Endothelial cell of umbilical vein (primary cell): ENCODE data around the gene SIGLEC6. TPM values are rescaled to one million over a fixed set of nuclear protein-coding genes. Genes with fewer than 3 reads are reported as not detected.

Experiments used
- BruUV-seq: library from RNA; stranded (reverse); fragments of 400-500 nt; replicated peaks from 2 replicates; lab custom pipeline; 2021; lab: Mats Ljungman, UMichigan
- CTCF ChIA-PET: fragments of 300-600, 350-600 bp; sonication (Branson Sonifier 250); formaldehyde crosslinking; loops from one replicate; lab custom pipeline; 2021; ENCODE audit warnings: antibody characterized with exemption, inconsistent platforms; lab: Charles Lee
- POLR2A ChIA-PET: fragments of 300-600, 350-600 bp; sonication (Branson Sonifier 250); formaldehyde crosslinking; loops from one replicate; lab custom pipeline; 2021; ENCODE audit warnings: antibody characterized with exemption, inconsistent platforms; lab: Charles Lee
- DNase-seq: peaks from one replicate; pipeline ENCODE4 v3.0.0-alpha.2; 2011; ENCODE audit warnings: low read depth, low spot score
- FAIRE-seq: peaks from 2 replicates; lab custom pipeline; 2011; peaks lifted over from hg19 to GRCh38; lab: Jason Lieb, UNC
- H2AFZ ChIP-seq: 2 replicates; pipeline ENCODE4 v1.6.0; 2012; ENCODE audit warnings: low read depth, low read length, control low read depth, inconsistent platforms
- H3K27ac ChIP-seq: 2 replicates; pipeline ENCODE4 v1.5.1; 2011; ENCODE audit warnings: low read depth, mild to moderate bottlenecking, control low read depth, low read length, moderate library complexity; ENCODE audit not compliant: insufficient read depth
- H3K27me3 ChIP-seq, 2 experiments: 2 replicates each; pipeline versions ENCODE4 v1.6.0 to v1.6.1; 2011; ENCODE audit warnings: low read length in 2 of 2, mixed read lengths in 1 of 2; ENCODE audit not compliant: control insufficient read depth in 2 of 2, insufficient read depth in 2 of 2
- H3K36me3 ChIP-seq, 2 experiments: 2 replicates in 1 of 2; 3 replicates in 1 of 2; pipeline ENCODE4 v1.5.1; 2011; ENCODE audit warnings: low read length in 2 of 2, mild to moderate bottlenecking in 1 of 2, moderate library complexity in 1 of 2; ENCODE audit not compliant: control insufficient read depth in 2 of 2, insufficient read depth in 2 of 2; ENCODE audit errors: extremely low read depth in 1 of 2
- H3K4me1 ChIP-seq: 3 replicates; pipeline ENCODE4 v1.5.1; 2011; ENCODE audit warnings: mild to moderate bottlenecking, low read length; ENCODE audit not compliant: control insufficient read depth, insufficient read depth; ENCODE audit errors: extremely low read depth
- H3K4me2 ChIP-seq: 2 replicates; pipeline ENCODE4 v1.6.1; 2011; ENCODE audit warnings: low read length, control low read depth, mixed read lengths; ENCODE audit not compliant: insufficient read depth
- H3K4me3 ChIP-seq, 3 experiments: fragments of 200-600 bp in 1 of 3; sonication (generic), shearing (Covaris generic) in 1 of 3; replicated peaks in 1 of 3; 2 replicates each; pipeline ENCODE4 v1.5.1; 2011 to 2016; ENCODE audit warnings: control low read depth in 3 of 3, low read length in 3 of 3, mild to moderate bottlenecking in 2 of 3, inconsistent platforms in 1 of 3, low read depth in 1 of 3, moderate library complexity in 1 of 3; ENCODE audit not compliant: insufficient read depth in 1 of 3
- H3K79me2 ChIP-seq: 2 replicates; pipeline ENCODE4 v1.6.0; 2012; ENCODE audit warnings: low read length, inconsistent platforms; ENCODE audit not compliant: control insufficient read depth, insufficient read depth
- H3K9ac ChIP-seq: replicated peaks from 2 replicates; pipeline ENCODE3; 2011; ENCODE audit warnings: low read length, control low read depth; ENCODE audit not compliant: insufficient read depth; ENCODE audit errors: extremely low read depth
- H3K9me1 ChIP-seq: replicated peaks from 3 replicates; pipeline ENCODE4 v1.6.0; 2011; ENCODE audit warnings: mild to moderate bottlenecking, low read length; ENCODE audit not compliant: control insufficient read depth, insufficient read depth; ENCODE audit errors: extremely low read depth
- H3K9me3 ChIP-seq: replicated peaks from 2 replicates; pipeline ENCODE4 v1.5.1; 2012; ENCODE audit warnings: low read length, inconsistent platforms; ENCODE audit not compliant: control insufficient read depth, insufficient read depth
- H4K20me1 ChIP-seq: replicated peaks from 2 replicates; pipeline ENCODE3; 2011; ENCODE audit warnings: mild to moderate bottlenecking, low read length; ENCODE audit not compliant: control insufficient read depth, insufficient read depth; ENCODE audit errors: extremely low read depth
- FOS ChIP-seq: IDR thresholded peaks from 2 replicates; pipeline ENCODE4 v1.6.1; 2011; ENCODE audit warnings: mild to moderate bottlenecking, low read length, moderate library complexity, borderline replicate concordance; ENCODE audit not compliant: insufficient read depth
- GATA2 ChIP-seq: IDR thresholded peaks from 2 replicates; pipeline ENCODE4 v1.7.0; 2011; ENCODE audit warnings: low read depth, mild to moderate bottlenecking, moderate library complexity, mixed read lengths, low read length; ENCODE audit not compliant: insufficient read length, insufficient read depth
- JUN ChIP-seq: IDR thresholded peaks from 2 replicates; pipeline ENCODE4 v1.6.1; 2011; ENCODE audit warnings: borderline replicate concordance, low read depth; ENCODE audit not compliant: insufficient read length, insufficient read depth
- MAX ChIP-seq: IDR thresholded peaks from 2 replicates; pipeline ENCODE4 v1.6.1; 2011; ENCODE audit not compliant: insufficient read depth, insufficient read length
- MYC ChIP-seq: IDR thresholded peaks from one replicate; pipeline ENCODE4 v1.6.1; 2011; ENCODE audit warnings: mild to moderate bottlenecking, low read depth, low read length
- POLR2A ChIP-seq: IDR thresholded peaks from 2 replicates; pipeline ENCODE4 v1.6.1; 2012; ENCODE audit warnings: low read depth, mild to moderate bottlenecking, control low read depth, low read length
- dilution Hi-C: fragments of 300-500 bp; cut with MboI; formaldehyde crosslinking; loops from one replicate; pipeline ENCODE4 v1.15.0; 2019; ENCODE audit warnings: low sequenced_read_pairs; ENCODE audit not compliant: extremely low pct_ligation_motif_present
- intact Hi-C: fragments of 100-400 bp; cut with micrococcal nuclease; formaldehyde crosslinking; loops from one replicate; pipeline ENCODE4 v1.10.0; 2022
- polyA plus RNA-seq, 4 experiments: library from polyadenylated mRNA; depleted of rRNA in 3 of 4; stranded (reverse) in 3 of 4; unstranded in 1 of 4; fragments of >200 nt; gene quantifications; 2 replicates each; pipeline versions ENCODE4 v1.2.1 to v1.2.3, GENCODE V29; 2011 to 2012; ENCODE audit warnings: missing spikeins in 1 of 4
- total RNA-seq: library from RNA; stranded (reverse); gene quantifications from 2 replicates; pipeline ENCODE4 v1.2.3, GENCODE V29; 2021
- TF ChIP-seq, protein P1 (sequence below), 2 donors: IDR thresholded peaks; 1 replicate in 1 of 2; 2 replicates in 1 of 2; pipeline ENCODE4 v1.5.1; 2011; ENCODE audit warnings: low read length in 2 of 2, mild to moderate bottlenecking in 2 of 2, moderate library complexity in 2 of 2, control low read depth in 1 of 2, inconsistent platforms in 1 of 2, low read depth in 1 of 2; ENCODE audit not compliant: insufficient read depth in 1 of 2; ENCODE audit errors: extremely low read depth in 1 of 2

Gene SIGLEC6
- total and polyA plus RNA-seq, 2 donors (not counting 3 experiments of a cell fraction or from before 2014, with no cell fraction given): not detected

DNA sequence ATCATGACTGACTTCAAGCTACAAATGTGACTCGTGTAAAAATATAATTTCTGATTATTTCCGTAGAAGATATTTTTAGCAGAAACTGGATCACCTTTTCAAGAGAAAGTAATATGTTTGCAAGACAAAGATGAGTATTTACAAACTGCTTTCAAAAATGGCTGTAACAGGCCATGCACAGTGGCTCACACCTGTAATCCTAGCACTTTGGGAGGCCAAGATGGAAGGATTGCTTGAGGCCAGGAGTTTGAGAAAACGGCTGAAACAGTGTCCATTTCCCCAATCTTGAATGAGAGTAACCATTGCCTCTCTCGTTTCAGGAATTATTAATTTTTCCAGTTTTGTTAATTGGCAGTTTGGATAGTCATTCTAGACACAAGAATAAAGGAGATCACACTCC lies 36.1 kb upstream of the SIGLEC6 start:
- CTCF ChIA-PET: interaction anchor here (0.7 kb wide), 1 partner anchor 70 kb away, joined by 3 read pairs; no protein-coding TSS in a partner anchor
- H4K20me1 ChIP-seq: no peaks in the 10 kb centered on the region
- H3K9me1 ChIP-seq: no peaks in the 10 kb centered on the region
- peaks cover 14% of the 10 kb centered on the region for H3K79me2 ChIP-seq
- no peak for FAIRE-seq
- H3K9me3 ChIP-seq: no peaks in the 10 kb centered on the region
- H3K4me3 ChIP-seq: no peak overlapping the region
- no peak overlapping the region for H3K4me2 ChIP-seq
- H3K27ac ChIP-seq: no peak overlapping the region
- H3K4me1 ChIP-seq: peaks cover 11% of the 10 kb centered on the region
- no peak overlapping the region for H2AFZ ChIP-seq
- TF ChIP-seq POLR2A (no peak), GATA2 (no peak), MAX (no peak), JUN (no peak), MYC (no peak), FOS (no peak)
- TF ChIP-seq, protein P1, sequence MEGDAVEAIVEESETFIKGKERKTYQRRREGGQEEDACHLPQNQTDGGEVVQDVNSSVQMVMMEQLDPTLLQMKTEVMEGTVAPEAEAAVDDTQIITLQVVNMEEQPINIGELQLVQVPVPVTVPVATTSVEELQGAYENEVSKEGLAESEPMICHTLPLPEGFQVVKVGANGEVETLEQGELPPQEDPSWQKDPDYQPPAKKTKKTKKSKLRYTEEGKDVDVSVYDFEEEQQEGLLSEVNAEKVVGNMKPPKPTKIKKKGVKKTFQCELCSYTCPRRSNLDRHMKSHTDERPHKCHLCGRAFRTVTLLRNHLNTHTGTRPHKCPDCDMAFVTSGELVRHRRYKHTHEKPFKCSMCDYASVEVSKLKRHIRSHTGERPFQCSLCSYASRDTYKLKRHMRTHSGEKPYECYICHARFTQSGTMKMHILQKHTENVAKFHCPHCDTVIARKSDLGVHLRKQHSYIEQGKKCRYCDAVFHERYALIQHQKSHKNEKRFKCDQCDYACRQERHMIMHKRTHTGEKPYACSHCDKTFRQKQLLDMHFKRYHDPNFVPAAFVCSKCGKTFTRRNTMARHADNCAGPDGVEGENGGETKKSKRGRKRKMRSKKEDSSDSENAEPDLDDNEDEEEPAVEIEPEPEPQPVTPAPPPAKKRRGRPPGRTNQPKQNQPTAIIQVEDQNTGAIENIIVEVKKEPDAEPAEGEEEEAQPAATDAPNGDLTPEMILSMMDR (IDR thresholded peaks at IDR 0.05; ENCODE audit: extremely low read depth in 1 of 2, insufficient read depth in 1 of 2, low read depth in 1 of 2, low read length in 2 of 2): no peak
- intact Hi-C loops (no loop called here), dilution Hi-C loops (no loop called here)
- POLR2A ChIA-PET: no interaction called here
- no peaks in the 10 kb centered on the region for H3K36me3 ChIP-seq
- no TSS peak for BruUV-seq
- no peak for DNase-seq
- H3K9ac ChIP-seq: no peak overlapping the region
- peaks cover 12 to 29% of the 10 kb centered on the region in 2 experiments for H3K27me3 ChIP-seq
